ENCODE data around the gene METTL9.

DNA sequence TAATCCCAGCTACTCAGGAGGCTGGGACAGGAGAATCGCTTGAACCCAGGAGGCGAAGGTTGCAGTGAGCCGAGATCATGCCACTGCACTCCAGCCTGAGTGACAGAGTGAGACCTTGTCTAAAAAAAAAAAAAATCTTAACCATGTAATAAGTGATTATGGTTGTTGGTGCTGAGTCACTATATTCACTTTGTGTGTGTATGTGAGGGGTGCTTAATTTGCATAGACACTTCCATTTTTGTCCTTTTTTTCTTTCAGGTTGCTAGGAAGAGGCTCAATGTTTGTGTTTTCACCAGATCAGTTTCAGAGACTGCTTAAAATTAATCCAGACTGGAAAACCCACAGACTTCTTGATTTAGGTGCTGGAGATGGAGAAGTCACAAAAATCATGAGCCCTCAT, 18.2 kb downstream of the METTL9 start:
- no peak for TF ChIP-seq EZH2 (IDR thresholded peaks at IDR 0.05; ENCODE audit: low read length, missing control alignments)
- TF ChIP-seq, protein P1, sequence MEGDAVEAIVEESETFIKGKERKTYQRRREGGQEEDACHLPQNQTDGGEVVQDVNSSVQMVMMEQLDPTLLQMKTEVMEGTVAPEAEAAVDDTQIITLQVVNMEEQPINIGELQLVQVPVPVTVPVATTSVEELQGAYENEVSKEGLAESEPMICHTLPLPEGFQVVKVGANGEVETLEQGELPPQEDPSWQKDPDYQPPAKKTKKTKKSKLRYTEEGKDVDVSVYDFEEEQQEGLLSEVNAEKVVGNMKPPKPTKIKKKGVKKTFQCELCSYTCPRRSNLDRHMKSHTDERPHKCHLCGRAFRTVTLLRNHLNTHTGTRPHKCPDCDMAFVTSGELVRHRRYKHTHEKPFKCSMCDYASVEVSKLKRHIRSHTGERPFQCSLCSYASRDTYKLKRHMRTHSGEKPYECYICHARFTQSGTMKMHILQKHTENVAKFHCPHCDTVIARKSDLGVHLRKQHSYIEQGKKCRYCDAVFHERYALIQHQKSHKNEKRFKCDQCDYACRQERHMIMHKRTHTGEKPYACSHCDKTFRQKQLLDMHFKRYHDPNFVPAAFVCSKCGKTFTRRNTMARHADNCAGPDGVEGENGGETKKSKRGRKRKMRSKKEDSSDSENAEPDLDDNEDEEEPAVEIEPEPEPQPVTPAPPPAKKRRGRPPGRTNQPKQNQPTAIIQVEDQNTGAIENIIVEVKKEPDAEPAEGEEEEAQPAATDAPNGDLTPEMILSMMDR (conservative IDR thresholded peaks at IDR 0.05 in 1 of 2, IDR thresholded peaks at IDR 0.05 in 1 of 2; ENCODE audit: low read depth in 1 of 2, low read length in 2 of 2): no peak

Measured in fibroblast of lung (primary cell).